Measurements from ENCODE around the gene PRDM15. TPM values are rescaled to one million over a fixed set of nuclear protein-coding genes. Genes with fewer than 3 reads are reported as not detected.
A peak's percentile ranks its signal among the peaks of the same experiment; 100 is the strongest.

PRDM15 gene
- total and polyA plus RNA-seq, 10 donors = 4.4 to 18.0 (median 10.8) TPM

GRCh38 chr21:41825216-41825615 is 53.9 kb downstream of the PRDM15 start:
- WGBS, 5 donors = 75 to 88% (median 87%) methylated on average over 10 to 15 of the region's 15 CpGs
- Histone ChIP-seq H3K27ac (no peak overlapping the region), H3K9me3 (no peaks in the 10 kb centered on the region), H3K4me3 (no peak overlapping the region), H3K27me3 (replicated peaks in 1 of 7) (no peaks in the 10 kb centered on the region), H3K4me1 (no peaks in the 10 kb centered on the region), H3K36me3 (peaks cover 0 to 84% (median 43%) of the 10 kb centered on the region in 6 donors)
- peak; percentile 50 for DNase-seq
- intact Hi-C loops (cut with DNase I; ENCODE audit: low total_unique reads) = no loop called here
- no peak for TF ChIP-seq POLR2A (IDR thresholded peaks at IDR 0.05)
- TF ChIP-seq CTCF (IDR thresholded peaks at IDR 0.05 in 8 of 11, conservative IDR thresholded peaks at IDR 0.05 in 3 of 11) = no peak
- TF ChIP-seq POLR2AphosphoS5 (IDR thresholded peaks at IDR 0.05) = no peak

- no peak overlapping the region for H3K4me3 ChIP-seq
- intact Hi-C loops (cut with DNase I; ENCODE audit: low total_unique reads) = no loop called here
- no peaks in the 10 kb centered on the region for H3K4me1 ChIP-seq
- peak; percentile 64 for DNase-seq
- no peaks in the 10 kb centered on the region for H3K27me3 ChIP-seq (replicated peaks in 1 of 7)
- WGBS, 5 donors = 81 to 93% (median 87%) methylated on average over 21 to 22 of the region's 22 CpGs
- peaks cover 0 to 90% (median 47%) of the 10 kb centered on the region in 6 donors for H3K36me3 ChIP-seq
- no peak for TF ChIP-seq CTCF (IDR thresholded peaks at IDR 0.05 in 8 of 11, conservative IDR thresholded peaks at IDR 0.05 in 3 of 11)
- no peaks in the 10 kb centered on the region for H3K9me3 ChIP-seq
- H3K27ac ChIP-seq = no peak overlapping the region
These were observed 54.5 kb downstream of the PRDM15 start for GRCh38 chr21:41824466-41825207.

GRCh38 chr21:41823906-41824305 is 55.2 kb downstream of the PRDM15 start:
- Histone ChIP-seq H3K27ac (no peak overlapping the region), H3K4me3 (no peak overlapping the region), H3K9me3 (no peaks in the 10 kb centered on the region), H3K36me3 (peaks cover 0 to 96% (median 51%) of the 10 kb centered on the region in 6 donors), H3K4me1 (no peaks in the 10 kb centered on the region), H3K27me3 (replicated peaks in 1 of 7) (no peaks in the 10 kb centered on the region)
- WGBS, 5 donors = 91 to 99% (median 95%) methylated on average over 12 of the region's 12 CpGs
- TF ChIP-seq POLR2AphosphoS5 (IDR thresholded peaks at IDR 0.05) (no peak), POLR2A (IDR thresholded peaks at IDR 0.05) (no peak), CTCF (IDR thresholded peaks at IDR 0.05 in 8 of 11, conservative IDR thresholded peaks at IDR 0.05 in 3 of 11) (no peak)
- DNase-seq = peak; percentile 53
- intact Hi-C loops (cut with DNase I; ENCODE audit: low total_unique reads) = no loop called here

- Histone ChIP-seq H3K27ac (no peak overlapping the region), H3K27me3 (replicated peaks in 1 of 7) (no peaks in the 10 kb centered on the region), H3K36me3 (peaks cover 0 to 96% (median 48%) of the 10 kb centered on the region in 6 donors), H3K9me3 (no peaks in the 10 kb centered on the region), H3K4me1 (no peaks in the 10 kb centered on the region), H3K4me3 (no peak overlapping the region)
- WGBS, 5 donors = 61 to 97% (median 95%) methylated on average over 21 of the region's 21 CpGs
- intact Hi-C loops (cut with DNase I; ENCODE audit: low total_unique reads) = no loop called here
- TF ChIP-seq POLR2A (IDR thresholded peaks at IDR 0.05) = no peak
- peak in 1 of 3 donors; percentile 9 for TF ChIP-seq POLR2AphosphoS5 (IDR thresholded peaks at IDR 0.05)
- no peak for TF ChIP-seq CTCF (IDR thresholded peaks at IDR 0.05 in 8 of 11, conservative IDR thresholded peaks at IDR 0.05 in 3 of 11)
- peak; percentile 58 for DNase-seq
These were observed 56.0 kb downstream of the PRDM15 start for GRCh38 chr21:41823166-41823565.
